Fibroblast of the aortic adventitia (primary cell): ENCODE results near the gene TBC1D22A. TPM values are rescaled to one million over a fixed set of nuclear protein-coding genes. Genes with fewer than 3 reads are reported as not detected.
A peak's percentile ranks its signal among the peaks of the same experiment; 100 is the strongest.

Experiments used
- DNase-seq: peaks from one replicate; pipeline ENCODE4 v3.0.0-alpha.2; 2010; ENCODE audit warnings: low read depth
- H3K4me3 ChIP-seq: 2 replicates; pipeline ENCODE4 v1.5.1; 2011; ENCODE audit warnings: low read depth, mild to moderate bottlenecking, control low read depth, low read length, moderate library complexity
- total RNA-seq: library from RNA; depleted of rRNA; stranded (reverse); fragments of >200 nt; gene quantifications from 2 replicates; pipeline ENCODE4 v1.2.3, GENCODE V29; 2012; ENCODE audit warnings: low replicate concordance
- TF ChIP-seq, protein P1 (sequence below): IDR thresholded peaks from 2 replicates; pipeline ENCODE4 v1.5.1; 2011; ENCODE audit warnings: mild to moderate bottlenecking, low read length, control low read depth, inconsistent platforms; ENCODE audit not compliant: insufficient read depth

Gene TBC1D22A
- total RNA-seq, 1 donor = 13.8 TPM

DNA sequence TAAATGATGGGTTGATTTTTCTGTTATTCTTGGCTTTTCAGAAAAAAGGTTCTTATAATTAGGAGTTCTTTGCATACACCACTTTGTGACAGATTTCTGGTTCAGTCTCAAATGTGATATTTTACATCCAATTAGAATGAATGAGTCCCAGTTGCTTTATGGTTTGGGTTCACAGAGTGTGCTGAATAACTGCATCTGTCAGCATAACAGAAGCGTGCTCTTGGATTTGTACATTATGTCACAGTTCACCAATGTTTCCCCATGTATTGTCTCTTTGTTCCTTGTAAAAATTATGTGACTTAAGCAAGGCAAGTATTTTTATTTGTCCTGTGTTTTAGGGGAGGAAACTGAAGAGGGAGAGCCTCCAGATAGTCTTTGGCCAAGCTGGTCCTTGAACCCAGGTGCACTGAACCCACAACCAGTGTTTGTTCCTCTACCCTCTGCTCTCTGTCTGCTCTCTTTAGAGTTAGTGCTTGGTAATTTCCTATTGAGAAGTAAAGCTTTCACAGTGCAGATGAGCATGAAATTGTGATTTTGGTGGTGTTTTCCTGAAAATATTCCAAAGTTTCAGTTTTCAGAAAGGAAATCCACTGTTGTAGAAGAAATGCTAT lies 107.5 kb downstream of the TBC1D22A start:
- DNase-seq = no peak
- TF ChIP-seq, protein P1, sequence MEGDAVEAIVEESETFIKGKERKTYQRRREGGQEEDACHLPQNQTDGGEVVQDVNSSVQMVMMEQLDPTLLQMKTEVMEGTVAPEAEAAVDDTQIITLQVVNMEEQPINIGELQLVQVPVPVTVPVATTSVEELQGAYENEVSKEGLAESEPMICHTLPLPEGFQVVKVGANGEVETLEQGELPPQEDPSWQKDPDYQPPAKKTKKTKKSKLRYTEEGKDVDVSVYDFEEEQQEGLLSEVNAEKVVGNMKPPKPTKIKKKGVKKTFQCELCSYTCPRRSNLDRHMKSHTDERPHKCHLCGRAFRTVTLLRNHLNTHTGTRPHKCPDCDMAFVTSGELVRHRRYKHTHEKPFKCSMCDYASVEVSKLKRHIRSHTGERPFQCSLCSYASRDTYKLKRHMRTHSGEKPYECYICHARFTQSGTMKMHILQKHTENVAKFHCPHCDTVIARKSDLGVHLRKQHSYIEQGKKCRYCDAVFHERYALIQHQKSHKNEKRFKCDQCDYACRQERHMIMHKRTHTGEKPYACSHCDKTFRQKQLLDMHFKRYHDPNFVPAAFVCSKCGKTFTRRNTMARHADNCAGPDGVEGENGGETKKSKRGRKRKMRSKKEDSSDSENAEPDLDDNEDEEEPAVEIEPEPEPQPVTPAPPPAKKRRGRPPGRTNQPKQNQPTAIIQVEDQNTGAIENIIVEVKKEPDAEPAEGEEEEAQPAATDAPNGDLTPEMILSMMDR = no peak
- no peak overlapping the region for H3K4me3 ChIP-seq

DNA sequence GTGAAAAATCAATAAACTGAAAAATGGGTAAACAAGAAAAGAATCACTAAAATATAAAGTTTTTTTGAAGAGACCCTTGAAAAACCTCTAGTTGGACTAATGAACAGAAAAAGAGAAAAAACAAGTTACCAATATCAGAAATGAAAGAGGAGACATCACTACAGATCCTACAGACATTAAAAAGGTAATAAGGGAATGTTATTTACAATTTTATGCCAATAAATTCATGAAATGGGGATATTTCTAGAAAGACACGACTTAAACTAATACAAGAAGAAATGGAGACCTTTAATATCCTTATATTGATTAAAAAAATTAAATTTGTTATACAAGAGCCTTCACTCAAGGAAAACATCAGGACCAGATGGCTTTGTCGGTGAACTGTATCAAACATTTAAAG lies 109.4 kb downstream of the TBC1D22A start:
- no peak for DNase-seq
- TF ChIP-seq, protein P1 = no peak
- H3K4me3 ChIP-seq = no peak overlapping the region

DNA sequence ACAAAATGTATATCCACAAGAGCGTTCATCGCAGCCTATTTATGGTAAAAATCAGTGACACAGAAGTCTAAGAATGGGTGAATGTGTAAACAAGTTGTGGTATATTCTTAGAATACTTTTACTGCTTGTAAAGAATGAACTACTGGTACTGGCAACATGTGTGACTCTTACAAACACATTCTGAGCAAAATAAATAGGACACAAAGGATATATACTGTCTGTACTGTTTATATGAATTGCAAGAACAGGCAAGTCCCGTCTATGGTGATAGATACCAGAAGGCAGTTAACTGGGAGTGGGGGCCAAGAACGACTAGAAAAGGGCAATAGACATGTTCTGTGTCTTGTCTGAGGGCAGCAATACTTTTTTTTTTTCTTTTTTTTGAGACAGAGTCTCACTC lies 112.6 kb downstream of the TBC1D22A start:
- DNase-seq = no peak
- TF ChIP-seq, protein P1 = no peak
- no peak overlapping the region for H3K4me3 ChIP-seq

DNA sequence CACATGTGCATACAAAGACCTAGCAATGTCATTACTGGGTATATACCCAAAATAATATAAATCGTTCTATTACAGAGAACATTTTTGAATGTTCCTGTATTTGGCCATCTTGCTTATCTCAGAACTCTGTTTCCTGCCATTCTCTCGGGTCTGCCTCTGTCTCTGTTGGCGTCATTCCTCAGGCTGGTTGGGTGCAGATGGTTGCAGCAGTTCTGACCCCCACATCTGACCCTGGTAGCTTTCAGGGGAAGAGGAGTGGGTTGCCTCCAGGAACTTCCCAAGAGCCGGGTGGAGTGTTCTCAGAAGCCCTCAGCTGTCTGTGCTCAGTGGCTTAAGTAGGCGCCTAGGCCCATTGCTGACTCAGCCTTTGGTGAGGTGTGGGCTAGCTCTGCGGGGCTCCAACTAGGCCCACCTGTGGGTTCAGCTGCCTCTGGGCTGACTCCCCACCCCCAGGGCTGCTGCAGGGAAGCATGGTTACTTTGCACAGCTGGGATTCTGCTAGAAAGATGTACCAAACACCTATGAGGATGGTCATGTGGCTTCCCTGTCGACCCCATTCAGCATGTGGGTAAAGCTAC lies 114.0 kb downstream of the TBC1D22A start:
- no peak overlapping the region for H3K4me3 ChIP-seq
- DNase-seq = no peak
- TF ChIP-seq, protein P1 = no peak

DNA sequence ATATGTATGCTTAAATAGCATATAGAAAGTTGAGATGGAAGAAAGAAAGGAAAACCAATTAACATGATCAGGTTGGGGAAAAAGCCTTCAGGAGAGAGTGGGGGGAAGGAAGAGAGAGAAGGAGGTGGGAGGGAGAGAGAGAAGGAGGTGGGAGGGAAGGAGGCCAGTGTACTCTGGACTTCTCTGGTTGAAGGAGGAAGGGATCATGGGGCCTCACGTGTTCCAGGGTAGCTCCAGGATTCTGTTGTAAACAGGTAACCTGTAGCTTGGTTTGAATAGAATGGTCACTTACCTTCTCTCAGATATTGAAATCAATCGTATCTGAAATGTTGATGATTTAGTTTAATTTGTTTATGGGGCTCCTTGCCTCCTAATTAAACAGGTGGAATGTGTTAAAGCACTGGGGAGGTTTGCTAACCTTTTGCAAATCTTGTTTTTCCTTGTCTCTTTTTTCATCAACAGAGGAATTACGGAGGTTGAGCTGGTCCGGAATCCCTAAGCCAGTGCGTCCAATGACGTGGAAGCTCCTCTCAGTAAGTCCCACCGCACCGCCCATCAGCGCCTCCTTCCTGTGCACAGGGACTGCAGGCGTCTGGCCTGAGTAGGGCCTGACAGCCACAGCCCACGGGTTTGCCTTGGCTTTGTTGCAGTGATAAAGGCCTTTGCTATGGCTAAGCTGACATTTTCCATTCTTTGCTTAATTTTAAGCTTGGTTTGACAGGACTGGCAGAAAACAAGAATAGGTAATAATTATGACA lies 115.9 kb downstream of the TBC1D22A start:
- no peak overlapping the region for H3K4me3 ChIP-seq
- TF ChIP-seq, protein P1 = no peak
- no peak for DNase-seq

DNA sequence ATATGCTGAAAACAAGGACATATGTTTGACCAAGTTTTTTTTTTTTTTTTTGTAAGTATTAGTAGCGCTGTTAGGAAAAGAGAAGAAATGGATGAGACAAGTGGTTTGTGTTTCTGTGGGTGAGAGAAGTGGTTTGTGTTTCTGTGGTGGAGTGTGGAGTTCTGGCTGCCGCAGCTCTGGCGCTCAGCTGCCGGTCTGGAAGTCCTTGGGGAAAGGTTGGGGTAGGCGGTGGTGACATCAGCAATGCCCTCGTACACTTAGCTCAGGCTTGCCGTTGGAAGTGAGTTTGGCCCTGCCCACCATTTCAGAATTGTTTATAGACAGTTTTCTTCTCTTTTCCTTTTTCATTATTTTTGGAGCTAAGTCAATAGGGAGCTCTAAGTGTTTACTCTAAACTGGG lies 116.6 kb downstream of the TBC1D22A start:
- DNase-seq = peak; percentile 24
- TF ChIP-seq, protein P1 = no peak
- no peak overlapping the region for H3K4me3 ChIP-seq
